MM.1S (cell line): ENCODE results near the gene NUDT16.

Source experiments
- EZH2 ChIP-seq: fragments of 300-600 bp; sonication (generic); optimal IDR thresholded peaks from 2 replicates; pipeline ENCODE3; 2017; ENCODE audit warnings: low read depth, mild to moderate bottlenecking, antibody characterized with exemption, low read length, mixed read lengths
- TF ChIP-seq, protein P1 (sequence below): fragments of 300-600 bp; sonication (generic); IDR thresholded peaks from 2 replicates; pipeline ENCODE4 v1.5.1; 2016; ENCODE audit warnings: antibody characterized with exemption, low read length, mixed read lengths

DNA sequence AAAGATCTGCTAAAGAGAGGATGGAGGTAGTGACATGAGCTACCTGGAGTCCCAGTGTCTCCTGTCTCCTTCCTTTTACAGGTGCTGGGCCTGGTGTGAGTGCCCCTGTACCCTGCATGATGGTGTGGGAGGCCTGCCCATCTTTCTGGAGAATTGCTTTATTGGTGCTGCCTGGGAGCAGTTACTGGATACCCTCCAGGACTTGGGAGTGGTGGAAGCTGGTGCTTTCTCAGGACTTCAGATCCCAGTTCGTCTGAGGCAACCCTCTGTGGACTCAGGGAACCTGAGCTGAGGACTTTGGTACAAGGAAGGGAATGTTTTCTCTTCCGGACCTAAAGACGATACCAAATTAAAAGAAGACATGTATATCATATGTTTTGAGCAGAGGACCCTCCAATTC is 18.3 kb upstream of the NUDT16 start:
- no peak for TF ChIP-seq EZH2
- TF ChIP-seq, protein P1, sequence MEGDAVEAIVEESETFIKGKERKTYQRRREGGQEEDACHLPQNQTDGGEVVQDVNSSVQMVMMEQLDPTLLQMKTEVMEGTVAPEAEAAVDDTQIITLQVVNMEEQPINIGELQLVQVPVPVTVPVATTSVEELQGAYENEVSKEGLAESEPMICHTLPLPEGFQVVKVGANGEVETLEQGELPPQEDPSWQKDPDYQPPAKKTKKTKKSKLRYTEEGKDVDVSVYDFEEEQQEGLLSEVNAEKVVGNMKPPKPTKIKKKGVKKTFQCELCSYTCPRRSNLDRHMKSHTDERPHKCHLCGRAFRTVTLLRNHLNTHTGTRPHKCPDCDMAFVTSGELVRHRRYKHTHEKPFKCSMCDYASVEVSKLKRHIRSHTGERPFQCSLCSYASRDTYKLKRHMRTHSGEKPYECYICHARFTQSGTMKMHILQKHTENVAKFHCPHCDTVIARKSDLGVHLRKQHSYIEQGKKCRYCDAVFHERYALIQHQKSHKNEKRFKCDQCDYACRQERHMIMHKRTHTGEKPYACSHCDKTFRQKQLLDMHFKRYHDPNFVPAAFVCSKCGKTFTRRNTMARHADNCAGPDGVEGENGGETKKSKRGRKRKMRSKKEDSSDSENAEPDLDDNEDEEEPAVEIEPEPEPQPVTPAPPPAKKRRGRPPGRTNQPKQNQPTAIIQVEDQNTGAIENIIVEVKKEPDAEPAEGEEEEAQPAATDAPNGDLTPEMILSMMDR = no peak
